Endothelial cell of umbilical vein (primary cell): Measurements from ENCODE around the gene KDM4B. TPM values are rescaled to one million over a fixed set of nuclear protein-coding genes. Genes with fewer than 3 reads are reported as not detected.

ENCODE experiments used
- BruUV-seq: library from RNA; stranded (reverse); fragments of 400-500 nt; replicated peaks from 2 replicates; lab custom pipeline; 2021; lab: Mats Ljungman, UMichigan
- CTCF ChIA-PET: fragments of 300-600, 350-600 bp; sonication (Branson Sonifier 250); formaldehyde crosslinking; loops from one replicate; lab custom pipeline; 2021; ENCODE audit warnings: antibody characterized with exemption, inconsistent platforms; lab: Charles Lee
- POLR2A ChIA-PET: fragments of 300-600, 350-600 bp; sonication (Branson Sonifier 250); formaldehyde crosslinking; loops from one replicate; lab custom pipeline; 2021; ENCODE audit warnings: antibody characterized with exemption, inconsistent platforms; lab: Charles Lee
- DNase-seq: peaks from one replicate; pipeline ENCODE4 v3.0.0-alpha.2; 2011; ENCODE audit warnings: low read depth, low spot score
- FAIRE-seq: peaks from 2 replicates; lab custom pipeline; 2011; peaks lifted over from hg19 to GRCh38; lab: Jason Lieb, UNC
- H2AFZ ChIP-seq: 2 replicates; pipeline ENCODE4 v1.6.0; 2012; ENCODE audit warnings: low read depth, low read length, control low read depth, inconsistent platforms
- H3K27ac ChIP-seq: 2 replicates; pipeline ENCODE4 v1.5.1; 2011; ENCODE audit warnings: low read depth, mild to moderate bottlenecking, control low read depth, low read length, moderate library complexity; ENCODE audit not compliant: insufficient read depth
- H3K27me3 ChIP-seq, 2 experiments: 2 replicates each; pipeline versions ENCODE4 v1.6.0 to v1.6.1; 2011; ENCODE audit warnings: low read length in 2 of 2, mixed read lengths in 1 of 2; ENCODE audit not compliant: control insufficient read depth in 2 of 2, insufficient read depth in 2 of 2
- H3K36me3 ChIP-seq, 2 experiments: 2 replicates in 1 of 2; 3 replicates in 1 of 2; pipeline ENCODE4 v1.5.1; 2011; ENCODE audit warnings: low read length in 2 of 2, mild to moderate bottlenecking in 1 of 2, moderate library complexity in 1 of 2; ENCODE audit not compliant: control insufficient read depth in 2 of 2, insufficient read depth in 2 of 2; ENCODE audit errors: extremely low read depth in 1 of 2
- H3K4me1 ChIP-seq: 3 replicates; pipeline ENCODE4 v1.5.1; 2011; ENCODE audit warnings: mild to moderate bottlenecking, low read length; ENCODE audit not compliant: control insufficient read depth, insufficient read depth; ENCODE audit errors: extremely low read depth
- H3K4me2 ChIP-seq: 2 replicates; pipeline ENCODE4 v1.6.1; 2011; ENCODE audit warnings: low read length, control low read depth, mixed read lengths; ENCODE audit not compliant: insufficient read depth
- H3K4me3 ChIP-seq, 3 experiments: fragments of 200-600 bp in 1 of 3; sonication (generic), shearing (Covaris generic) in 1 of 3; replicated peaks in 1 of 3; 2 replicates each; pipeline ENCODE4 v1.5.1; 2011 to 2016; ENCODE audit warnings: control low read depth in 3 of 3, low read length in 3 of 3, mild to moderate bottlenecking in 2 of 3, inconsistent platforms in 1 of 3, low read depth in 1 of 3, moderate library complexity in 1 of 3; ENCODE audit not compliant: insufficient read depth in 1 of 3
- H3K79me2 ChIP-seq: 2 replicates; pipeline ENCODE4 v1.6.0; 2012; ENCODE audit warnings: low read length, inconsistent platforms; ENCODE audit not compliant: control insufficient read depth, insufficient read depth
- H3K9ac ChIP-seq: replicated peaks from 2 replicates; pipeline ENCODE3; 2011; ENCODE audit warnings: low read length, control low read depth; ENCODE audit not compliant: insufficient read depth; ENCODE audit errors: extremely low read depth
- H3K9me1 ChIP-seq: replicated peaks from 3 replicates; pipeline ENCODE4 v1.6.0; 2011; ENCODE audit warnings: mild to moderate bottlenecking, low read length; ENCODE audit not compliant: control insufficient read depth, insufficient read depth; ENCODE audit errors: extremely low read depth
- H3K9me3 ChIP-seq: replicated peaks from 2 replicates; pipeline ENCODE4 v1.5.1; 2012; ENCODE audit warnings: low read length, inconsistent platforms; ENCODE audit not compliant: control insufficient read depth, insufficient read depth
- H4K20me1 ChIP-seq: replicated peaks from 2 replicates; pipeline ENCODE3; 2011; ENCODE audit warnings: mild to moderate bottlenecking, low read length; ENCODE audit not compliant: control insufficient read depth, insufficient read depth; ENCODE audit errors: extremely low read depth
- CTCF ChIP-seq, 2 donors: IDR thresholded peaks; 1 replicate in 1 of 2; 2 replicates in 1 of 2; pipeline ENCODE4 v1.5.1; 2011; ENCODE audit warnings: low read length in 2 of 2, mild to moderate bottlenecking in 2 of 2, moderate library complexity in 2 of 2, control low read depth in 1 of 2, inconsistent platforms in 1 of 2, low read depth in 1 of 2; ENCODE audit not compliant: insufficient read depth in 1 of 2; ENCODE audit errors: extremely low read depth in 1 of 2
- EZH2 ChIP-seq: IDR thresholded peaks from 2 replicates; pipeline ENCODE4 v1.6.1; 2012; ENCODE audit warnings: borderline replicate concordance, low read depth, mild to moderate bottlenecking, moderate library complexity, low read length, inconsistent platforms; ENCODE audit not compliant: severe bottlenecking
- FOS ChIP-seq: IDR thresholded peaks from 2 replicates; pipeline ENCODE4 v1.6.1; 2011; ENCODE audit warnings: mild to moderate bottlenecking, low read length, moderate library complexity, borderline replicate concordance; ENCODE audit not compliant: insufficient read depth
- GATA2 ChIP-seq: IDR thresholded peaks from 2 replicates; pipeline ENCODE4 v1.7.0; 2011; ENCODE audit warnings: low read depth, mild to moderate bottlenecking, moderate library complexity, mixed read lengths, low read length; ENCODE audit not compliant: insufficient read length, insufficient read depth
- JUN ChIP-seq: IDR thresholded peaks from 2 replicates; pipeline ENCODE4 v1.6.1; 2011; ENCODE audit warnings: borderline replicate concordance, low read depth; ENCODE audit not compliant: insufficient read length, insufficient read depth
- MAX ChIP-seq: IDR thresholded peaks from 2 replicates; pipeline ENCODE4 v1.6.1; 2011; ENCODE audit not compliant: insufficient read depth, insufficient read length
- MYC ChIP-seq: IDR thresholded peaks from one replicate; pipeline ENCODE4 v1.6.1; 2011; ENCODE audit warnings: mild to moderate bottlenecking, low read depth, low read length
- POLR2A ChIP-seq: IDR thresholded peaks from 2 replicates; pipeline ENCODE4 v1.6.1; 2012; ENCODE audit warnings: low read depth, mild to moderate bottlenecking, control low read depth, low read length
- POLR2AphosphoS5 ChIP-seq: IDR thresholded peaks from 2 replicates; pipeline ENCODE4 v1.6.1; 2012; ENCODE audit warnings: low read depth, mild to moderate bottlenecking, control low read depth, low read length, moderate library complexity; ENCODE audit not compliant: insufficient read depth
- dilution Hi-C: fragments of 300-500 bp; cut with MboI; formaldehyde crosslinking; loops from one replicate; pipeline ENCODE4 v1.15.0; 2019; ENCODE audit warnings: low sequenced_read_pairs; ENCODE audit not compliant: extremely low pct_ligation_motif_present
- intact Hi-C: fragments of 100-400 bp; cut with micrococcal nuclease; formaldehyde crosslinking; loops from one replicate; pipeline ENCODE4 v1.10.0; 2022
- polyA plus RNA-seq, 4 experiments: library from polyadenylated mRNA; depleted of rRNA in 3 of 4; stranded (reverse) in 3 of 4; unstranded in 1 of 4; fragments of >200 nt; gene quantifications; 2 replicates each; pipeline versions ENCODE4 v1.2.1 to v1.2.3, GENCODE V29; 2011 to 2012; ENCODE audit warnings: missing spikeins in 1 of 4
- total RNA-seq: library from RNA; stranded (reverse); gene quantifications from 2 replicates; pipeline ENCODE4 v1.2.3, GENCODE V29; 2021

KDM4B gene
- total and polyA plus RNA-seq, 2 donors (not counting 3 experiments of a cell fraction or from before 2014, with no cell fraction given) = 12.4 to 37.2 TPM

GRCh38 chr19:5050905-5051304 lies 82.0 kb downstream of the KDM4B start:
- Histone ChIP-seq H3K4me1 (peaks cover 7% of the 10 kb centered on the region), H3K27ac (no peak overlapping the region), H4K20me1 (no peaks in the 10 kb centered on the region), H3K36me3 (peaks cover 2 to 12% of the 10 kb centered on the region in 2 experiments), H3K27me3 (no peaks in the 10 kb centered on the region), H3K9me1 (no peaks in the 10 kb centered on the region), H3K79me2 (no peaks in the 10 kb centered on the region), H3K9me3 (no peaks in the 10 kb centered on the region), H3K9ac (no peak overlapping the region), H3K4me3 (no peak overlapping the region), H3K4me2 (no peak overlapping the region), H2AFZ (no peak overlapping the region)
- no peak for DNase-seq
- no TSS peak for BruUV-seq
- dilution Hi-C loops (no loop called here), intact Hi-C loops (no loop called here)
- CTCF ChIA-PET = no interaction called here
- no peak for FAIRE-seq
- POLR2A ChIA-PET = no interaction called here
- TF ChIP-seq GATA2 = no peak
- TF ChIP-seq POLR2AphosphoS5 = no peak
- no peak for TF ChIP-seq FOS
- no peak for TF ChIP-seq JUN
- TF ChIP-seq CTCF (IDR thresholded peaks at IDR 0.05; ENCODE audit: extremely low read depth in 1 of 2, insufficient read depth in 1 of 2, low read depth in 1 of 2, low read length in 2 of 2) = no peak
- no peak for TF ChIP-seq EZH2
- TF ChIP-seq POLR2A = no peak
- no peak for TF ChIP-seq MYC
- no peak for TF ChIP-seq MAX
